Naive thymus-derived CD4-positive, alpha-beta T cell (primary cell): ENCODE data around the gene PRKN. TPM values are rescaled to one million over a fixed set of nuclear protein-coding genes. Genes with fewer than 3 reads are reported as not detected.

ENCODE experiments used
- ATAC-seq: fragments of 150-1000 bp; cut with Tn5 transposase; 2 replicates; pipeline ENCODE4 v1.10.0; 2021; ENCODE audit warnings: mild to moderate bottlenecking, moderate library complexity
- CTCF ChIA-PET: fragments of 350-600 bp; sonication (Branson Sonifier 250); formaldehyde crosslinking; loops from one replicate; lab custom pipeline; 2021; ENCODE audit warnings: antibody characterized with exemption; lab: Charles Lee
- POLR2A ChIA-PET: fragments of 350-600 bp; sonication (Branson Sonifier 250); formaldehyde crosslinking; loops from one replicate; lab custom pipeline; 2021; ENCODE audit warnings: antibody characterized with exemption, inconsistent platforms; lab: Charles Lee
- DNase-seq, 9 donors: peaks; one replicate each; pipeline versions ENCODE4 v3.0.0 to v3.0.0-alpha.2; 2020 to 2022; ENCODE audit warnings: mixed read lengths in 1 of 9
- H3K27ac ChIP-seq: one replicate; pipeline ENCODE4 v1.7.0; 2013; ENCODE audit warnings: mild to moderate bottlenecking, low read depth, low read length, moderate library complexity
- H3K27me3 ChIP-seq, 2 donors: one replicate each; pipeline ENCODE4 v1.7.0; 2013; ENCODE audit warnings: low read length in 2 of 2, mild to moderate bottlenecking in 2 of 2, moderate library complexity in 2 of 2; ENCODE audit not compliant: control insufficient read depth in 2 of 2, insufficient read depth in 2 of 2
- H3K36me3 ChIP-seq, 3 experiments: 1 replicate in 2 of 3; 2 replicates in 1 of 3; pipeline ENCODE4 v1.7.0; 2013; ENCODE audit warnings: low read length in 3 of 3, mild to moderate bottlenecking in 3 of 3, moderate library complexity in 1 of 3; ENCODE audit not compliant: insufficient read depth in 3 of 3, control insufficient read depth in 2 of 3
- H3K4me1 ChIP-seq, 2 donors: one replicate each; pipeline ENCODE4 v1.7.0; 2013; ENCODE audit warnings: low read length in 2 of 2, mild to moderate bottlenecking in 2 of 2, moderate library complexity in 1 of 2; ENCODE audit not compliant: control insufficient read depth in 2 of 2, insufficient read depth in 2 of 2
- H3K4me3 ChIP-seq: 2 replicates; pipeline ENCODE4 v1.7.0; 2013; ENCODE audit warnings: mild to moderate bottlenecking, low read length
- H3K9me3 ChIP-seq, 3 experiments: 1 replicate in 2 of 3; 2 replicates in 1 of 3; pipeline ENCODE4 v1.7.0; 2013; ENCODE audit warnings: low read length in 3 of 3; ENCODE audit not compliant: control insufficient read depth in 2 of 3
- H3K27ac Mint-ChIP-seq, 9 donors: one replicate each; pipeline ENCODE4 v1.8.0; 2020 to 2022; ENCODE audit warnings: mixed read lengths in 9 of 9, mild to moderate bottlenecking in 8 of 9, moderate library complexity in 5 of 9, inconsistent platforms in 2 of 9
- H3K27me3 Mint-ChIP-seq, 5 donors: one replicate each; pipeline ENCODE4 v1.8.0; 2021 to 2022; ENCODE audit warnings: mixed read lengths in 5 of 5, mild to moderate bottlenecking in 1 of 5
- H3K36me3 Mint-ChIP-seq, 5 donors: one replicate each; pipeline ENCODE4 v1.8.0; 2020 to 2022; ENCODE audit warnings: mixed read lengths in 5 of 5, mild to moderate bottlenecking in 3 of 5, inconsistent platforms in 1 of 5
- H3K4me1 Mint-ChIP-seq, 7 donors: one replicate each; pipeline ENCODE4 v1.8.0; 2020 to 2022; ENCODE audit warnings: mixed read lengths in 7 of 7, mild to moderate bottlenecking in 3 of 7, inconsistent platforms in 1 of 7
- H3K4me3 Mint-ChIP-seq, 10 donors: one replicate each; pipeline ENCODE4 v1.8.0; 2020 to 2022; ENCODE audit warnings: mild to moderate bottlenecking in 10 of 10, mixed read lengths in 10 of 10, moderate library complexity in 6 of 10, inconsistent platforms in 2 of 10
- H3K9me3 Mint-ChIP-seq, 11 donors: one replicate each; pipeline ENCODE4 v1.8.0; 2020 to 2022; ENCODE audit warnings: mixed read lengths in 11 of 11, mild to moderate bottlenecking in 4 of 11, inconsistent platforms in 1 of 11, moderate library complexity in 1 of 11
- intact Hi-C, 2 donors: fragments of 100-400 bp; cut with micrococcal nuclease; formaldehyde crosslinking; loops; one replicate each; pipeline ENCODE4 v1.15.1; 2023
- polyA plus RNA-seq, 2 donors: library from polyadenylated mRNA; unstranded; fragments of 300-500 nt; fragmentation: Illumina TruSeq; gene quantifications; one replicate each; pipeline ENCODE4 v1.2.3, GENCODE V29; 2021
- total RNA-seq, 6 experiments: library from RNA in 5 of 6; stranded (reverse) in 5 of 6; gene quantifications; 1 replicate in 5 of 6; 2 replicates in 1 of 6; pipeline ENCODE4 v1.2.3 and lab custom pipeline; 2021 to 2026

PRKN gene
- total and polyA plus RNA-seq, 7 experiments from 2014 or later: 0.44 to 10.3 (median 8.1) TPM

DNA sequence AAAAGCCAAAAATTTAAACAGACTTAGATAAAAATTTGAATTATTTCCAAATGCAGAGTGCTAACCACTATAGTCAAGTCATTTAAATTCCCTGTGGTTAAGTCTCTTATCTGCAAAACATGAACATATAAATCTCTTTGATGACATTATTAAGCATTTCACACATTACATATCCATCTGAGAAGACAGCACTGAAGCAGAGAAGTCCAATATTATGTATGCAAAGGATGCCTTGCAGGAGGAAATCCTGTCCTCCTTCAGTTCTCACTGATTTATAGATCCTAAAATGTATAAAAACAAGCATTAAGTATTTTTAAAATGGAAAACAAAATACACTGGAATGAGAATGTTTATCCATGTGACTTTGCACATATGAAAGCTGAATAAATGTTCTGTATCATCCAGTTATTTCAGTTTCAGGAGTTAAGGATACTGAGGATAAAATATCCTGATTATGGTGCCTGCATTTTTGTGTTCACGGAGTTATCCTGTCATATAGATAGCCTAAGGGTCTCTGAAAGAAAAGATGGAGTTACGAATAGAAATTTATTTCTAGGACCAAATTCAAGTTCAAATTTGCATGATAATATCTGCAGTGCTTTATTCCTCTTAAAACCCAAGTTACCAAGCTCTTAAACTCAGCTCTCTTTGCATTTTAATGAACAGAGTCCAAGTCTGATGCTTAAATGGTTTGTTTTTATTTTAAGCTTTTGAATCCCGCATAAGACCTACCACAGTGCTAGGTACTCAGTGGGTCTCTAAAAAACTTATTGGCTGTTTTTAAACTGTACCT, 145.4 kb downstream of the PRKN start:
- H3K27ac Mint-ChIP-seq: no peak overlapping the region
- H3K36me3 ChIP-seq: no peaks in the 10 kb centered on the region
- no peaks in the 10 kb centered on the region for H3K9me3 ChIP-seq
- intact Hi-C loops: no loop called here
- no peaks in the 10 kb centered on the region for H3K4me1 ChIP-seq
- no peak overlapping the region for H3K27ac ChIP-seq
- H3K4me1 Mint-ChIP-seq: no peaks in the 10 kb centered on the region
- no peaks in the 10 kb centered on the region for H3K27me3 ChIP-seq
- no peak for DNase-seq
- H3K36me3 Mint-ChIP-seq: no peaks in the 10 kb centered on the region
- ChIA-PET CTCF (no interaction called here), POLR2A (no interaction called here)
- no peaks in the 10 kb centered on the region for H3K27me3 Mint-ChIP-seq
- H3K9me3 Mint-ChIP-seq: no peaks in the 10 kb centered on the region
- no peak overlapping the region for H3K4me3 ChIP-seq
- no peak overlapping the region for H3K4me3 Mint-ChIP-seq
- no peak for ATAC-seq

DNA sequence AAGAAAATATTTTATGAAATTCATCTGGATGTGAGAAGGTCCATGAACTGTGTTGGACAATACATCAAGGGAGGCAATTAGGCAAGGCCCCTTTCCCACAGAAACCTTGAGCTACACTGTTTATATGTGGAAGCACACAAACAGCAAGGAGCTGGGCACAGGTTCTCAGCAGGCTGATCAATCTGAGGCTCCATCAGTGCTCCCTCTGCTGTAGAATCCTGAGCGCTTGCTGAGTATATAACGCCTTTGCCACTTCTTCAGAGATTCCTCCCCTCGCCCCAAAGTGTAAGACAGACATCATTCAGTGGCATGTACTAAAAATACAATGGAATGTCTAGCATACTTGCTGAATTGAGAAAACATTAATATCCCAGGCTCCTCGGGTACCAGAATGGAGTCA, 146.9 kb downstream of the PRKN start:
- peaks cover 0 to 4% (median 3%) of the 10 kb centered on the region in 5 donors for H3K36me3 Mint-ChIP-seq
- ChIA-PET CTCF (no interaction called here), POLR2A (no interaction called here)
- Histone ChIP-seq H3K27ac (no peak overlapping the region), H3K36me3 (no peaks in the 10 kb centered on the region), H3K4me3 (no peak overlapping the region), H3K4me1 (no peaks in the 10 kb centered on the region), H3K9me3 (no peaks in the 10 kb centered on the region), H3K27me3 (no peaks in the 10 kb centered on the region)
- peaks cover 0 to 2% (median 0%) of the 10 kb centered on the region in 11 donors for H3K9me3 Mint-ChIP-seq
- no peak for ATAC-seq
- no peaks in the 10 kb centered on the region for H3K4me1 Mint-ChIP-seq
- intact Hi-C loops: no loop called here
- DNase-seq: no peak
- H3K27ac Mint-ChIP-seq: no peak overlapping the region
- no peaks in the 10 kb centered on the region for H3K27me3 Mint-ChIP-seq
- H3K4me3 Mint-ChIP-seq: no peak overlapping the region

DNA sequence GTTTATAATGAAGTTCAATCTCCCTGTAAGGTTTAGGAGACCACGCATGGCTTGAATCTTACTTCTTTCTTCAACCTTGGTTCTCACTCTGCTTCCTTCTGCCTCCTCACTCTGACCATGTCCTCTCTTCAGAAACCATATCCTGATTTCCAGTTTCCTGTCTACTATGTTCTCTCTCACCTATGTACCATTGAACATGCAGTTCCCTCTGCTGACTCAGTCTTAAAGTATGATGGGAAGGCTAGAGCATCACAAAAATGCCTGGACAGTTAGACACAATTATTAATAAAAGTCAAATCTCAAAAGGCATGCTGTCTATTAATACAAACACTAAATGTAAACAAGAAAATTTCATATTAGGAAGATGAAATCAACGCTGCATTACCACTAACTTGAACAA, 151.6 kb downstream of the PRKN start:
- CTCF ChIA-PET: no interaction called here
- no peak overlapping the region for H3K4me3 Mint-ChIP-seq
- no peak overlapping the region for H3K27ac Mint-ChIP-seq

DNA sequence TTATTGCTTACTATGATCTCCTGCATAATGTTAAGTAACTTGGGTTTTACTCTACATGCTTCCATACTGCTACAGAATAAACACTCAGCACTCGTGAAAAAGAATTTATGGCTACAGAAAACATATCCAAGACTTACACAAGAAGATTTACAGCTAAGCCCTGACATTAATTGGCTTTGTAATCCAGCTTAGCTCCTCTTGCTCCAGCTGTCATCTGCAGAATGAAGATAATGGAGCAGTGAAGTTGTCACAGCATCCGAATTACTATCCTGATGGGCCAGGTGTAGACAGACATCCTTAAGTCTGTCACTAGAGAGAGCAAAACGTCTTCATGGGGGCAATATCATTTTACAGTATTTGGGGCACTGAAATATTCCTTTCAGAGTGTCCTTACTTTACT, 155.3 kb downstream of the PRKN start:
- no peak overlapping the region for H3K27ac Mint-ChIP-seq

More for the DNA sequence above, 151.6 kb downstream of the PRKN start:
- H3K36me3 Mint-ChIP-seq: peaks cover 0 to 13% (median 7%) of the 10 kb centered on the region in 5 donors
- Histone ChIP-seq H3K36me3 (no peaks in the 10 kb centered on the region), H3K4me1 (no peaks in the 10 kb centered on the region), H3K27me3 (no peaks in the 10 kb centered on the region), H3K9me3 (no peaks in the 10 kb centered on the region), H3K4me3 (no peak overlapping the region), H3K27ac (no peak overlapping the region)
- H3K4me1 Mint-ChIP-seq: no peaks in the 10 kb centered on the region
- POLR2A ChIA-PET: no interaction called here
- no peaks in the 10 kb centered on the region for H3K27me3 Mint-ChIP-seq
- ATAC-seq (no peak), DNase-seq (no peak)
- H3K9me3 Mint-ChIP-seq: peaks cover 0 to 4% (median 0%) of the 10 kb centered on the region in 11 donors
- intact Hi-C loops: no loop called here

DNA sequence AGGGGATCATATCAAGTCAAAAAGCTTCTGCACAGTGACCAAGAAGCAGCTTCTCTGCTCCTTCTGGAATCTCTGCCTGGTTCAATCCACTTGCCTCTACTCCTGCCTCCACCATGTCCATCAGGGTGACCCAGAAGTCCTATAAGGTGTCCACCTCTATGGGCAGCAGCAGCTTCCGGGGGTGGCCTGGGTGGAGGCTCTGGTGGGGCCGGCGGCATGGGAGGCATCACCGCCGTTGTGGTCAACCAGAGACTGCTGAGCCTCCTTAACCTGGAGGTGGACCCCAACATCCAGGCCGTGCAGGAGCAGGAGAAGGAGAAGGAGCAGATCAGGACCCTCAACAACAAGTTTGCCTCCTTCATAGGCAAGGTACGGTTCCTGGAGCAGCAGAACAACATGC, 159.3 kb downstream of the PRKN start:
- peaks cover 0 to 53% (median 46%) of the 10 kb centered on the region in 5 donors for H3K36me3 Mint-ChIP-seq
- no peak overlapping the region for H3K27ac Mint-ChIP-seq
- no peak overlapping the region for H3K4me3 Mint-ChIP-seq
- no peak overlapping the region for H3K4me3 ChIP-seq
- intact Hi-C loops: no loop called here
- no peak overlapping the region for H3K27ac ChIP-seq
- H3K4me1 ChIP-seq: no peaks in the 10 kb centered on the region
- ATAC-seq (no peak), DNase-seq (no peak)
- ChIA-PET POLR2A (interaction anchor here (0.6 kb wide), 1 partner anchor 1795 kb away, joined by 9 read pairs; no protein-coding TSS in a partner anchor), CTCF (no interaction called here)
- no peaks in the 10 kb centered on the region for H3K4me1 Mint-ChIP-seq
- no peaks in the 10 kb centered on the region for H3K27me3 Mint-ChIP-seq
- H3K36me3 ChIP-seq: no peaks in the 10 kb centered on the region
- H3K27me3 ChIP-seq: no peaks in the 10 kb centered on the region
- peaks cover 0 to 6% (median 0%) of the 10 kb centered on the region in 3 experiments for H3K9me3 ChIP-seq
- H3K9me3 Mint-ChIP-seq: peaks cover 8 to 54% (median 20%) of the 10 kb centered on the region in 11 donors

More for the DNA sequence above, 155.3 kb downstream of the PRKN start:
- Histone ChIP-seq H3K4me3 (no peak overlapping the region), H3K27ac (no peak overlapping the region), H3K27me3 (no peaks in the 10 kb centered on the region), H3K36me3 (no peaks in the 10 kb centered on the region), H3K4me1 (no peaks in the 10 kb centered on the region), H3K9me3 (no peaks in the 10 kb centered on the region)
- Mint-ChIP-seq H3K36me3 (peaks cover 0 to 31% (median 28%) of the 10 kb centered on the region in 5 donors), H3K9me3 (peaks cover 2 to 17% (median 7%) of the 10 kb centered on the region in 11 donors), H3K27me3 (no peaks in the 10 kb centered on the region), H3K4me1 (no peaks in the 10 kb centered on the region), H3K4me3 (no peak overlapping the region)
- intact Hi-C loops: no loop called here
- CTCF ChIA-PET: no interaction called here
- POLR2A ChIA-PET: no interaction called here
- no peak for ATAC-seq
- no peak for DNase-seq

DNA sequence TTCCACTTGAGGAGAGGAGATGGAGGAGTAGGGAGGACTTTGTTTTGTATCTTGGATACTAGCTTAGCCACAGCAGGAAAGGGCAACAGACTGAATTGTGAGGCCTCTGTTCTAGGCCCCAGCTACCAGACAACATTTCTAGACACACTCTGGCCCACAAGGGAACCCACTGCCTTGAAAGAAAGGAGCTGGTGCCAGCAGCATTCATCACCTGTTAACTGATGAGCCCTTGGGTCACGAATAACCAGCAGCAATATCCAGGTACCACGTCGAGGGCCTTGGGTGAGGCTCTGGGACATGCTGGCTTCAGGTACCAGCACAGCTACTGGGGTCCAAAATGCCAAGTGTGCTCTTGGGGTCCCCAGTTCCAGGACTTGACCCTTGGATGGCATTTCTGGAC, 165.5 kb downstream of the PRKN start:
- CTCF ChIA-PET: no interaction called here
- Mint-ChIP-seq H3K36me3 (peaks cover 0 to 48% (median 36%) of the 10 kb centered on the region in 5 donors), H3K27me3 (no peaks in the 10 kb centered on the region)

DNA sequence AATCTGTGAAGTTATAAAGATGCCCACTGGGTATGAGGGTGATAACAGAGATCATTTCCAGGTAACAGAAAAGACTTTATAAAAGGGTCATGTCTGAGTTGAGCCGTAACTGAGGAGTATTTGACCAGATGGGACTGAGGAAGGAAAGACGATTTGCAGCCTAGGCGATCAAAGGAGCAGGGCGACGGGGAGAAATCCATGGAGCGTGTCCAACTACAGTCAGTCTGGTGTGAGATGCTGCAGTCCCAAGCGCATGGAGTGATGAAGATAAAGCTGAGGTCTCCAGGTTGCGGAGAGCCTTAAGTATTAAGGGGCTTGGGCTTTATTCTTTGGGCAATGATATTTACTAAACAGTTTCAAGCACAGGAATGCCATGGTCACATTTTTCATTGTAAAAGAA, 166.7 kb downstream of the PRKN start:
- peaks cover 0 to 6% (median 0%) of the 10 kb centered on the region in 3 experiments for H3K9me3 ChIP-seq
- POLR2A ChIA-PET: no interaction called here
- intact Hi-C loops: no loop called here
- H3K27me3 ChIP-seq: no peaks in the 10 kb centered on the region
- no peaks in the 10 kb centered on the region for H3K36me3 ChIP-seq
- no peak overlapping the region for H3K27ac Mint-ChIP-seq
- no peak overlapping the region for H3K4me3 ChIP-seq
- peaks cover 0 to 40% (median 25%) of the 10 kb centered on the region in 5 donors for H3K36me3 Mint-ChIP-seq
- CTCF ChIA-PET: no interaction called here
- DNase-seq (no peak), ATAC-seq (no peak)
- peaks cover 0 to 6% (median 0%) of the 10 kb centered on the region in 7 donors for H3K4me1 Mint-ChIP-seq
- peaks cover 3 to 35% (median 15%) of the 10 kb centered on the region in 11 donors for H3K9me3 Mint-ChIP-seq
- no peak overlapping the region for H3K27ac ChIP-seq
- H3K27me3 Mint-ChIP-seq: no peaks in the 10 kb centered on the region
- no peaks in the 10 kb centered on the region for H3K4me1 ChIP-seq
- H3K4me3 Mint-ChIP-seq: no peak overlapping the region

More for the DNA sequence above, 165.5 kb downstream of the PRKN start:
- H3K9me3 Mint-ChIP-seq: peaks cover 3 to 43% (median 16%) of the 10 kb centered on the region in 11 donors
- intact Hi-C loops: no loop called here
- no peak for ATAC-seq
- no peak overlapping the region for H3K27ac Mint-ChIP-seq
- peaks cover 0 to 6% (median 0%) of the 10 kb centered on the region in 3 experiments for H3K9me3 ChIP-seq
- no peak for DNase-seq
- H3K27ac ChIP-seq: no peak overlapping the region
- H3K4me1 ChIP-seq: no peaks in the 10 kb centered on the region
- H3K27me3 ChIP-seq: no peaks in the 10 kb centered on the region
- H3K36me3 ChIP-seq: no peaks in the 10 kb centered on the region
- H3K4me3 Mint-ChIP-seq: no peak overlapping the region
- no peak overlapping the region for H3K4me3 ChIP-seq
- H3K4me1 Mint-ChIP-seq: peaks cover 0 to 6% (median 0%) of the 10 kb centered on the region in 7 donors
- POLR2A ChIA-PET: no interaction called here
